GM12875 (cell line): ENCODE data around the gene MYB.
A peak's percentile ranks its signal among the peaks of the same experiment; 100 is the strongest.
"Not testable (repeated sequence)": the region's sequence is repeated elsewhere in the genome, so short reads cannot be mapped to it uniquely, and the experiment has no call there.

ENCODE experiments used
- H3K4me3 ChIP-seq: one replicate; pipeline ENCODE4 v1.5.1; 2011; ENCODE audit warnings: low read depth, low read length, control low read depth
- TF ChIP-seq, protein P1 (sequence below): IDR thresholded peaks from 2 replicates; pipeline ENCODE4 v1.5.1; 2011; ENCODE audit warnings: low read depth, mild to moderate bottlenecking, control low read depth, inconsistent platforms, low read length, moderate library complexity, borderline replicate concordance; ENCODE audit not compliant: insufficient read depth

Gene MYB

GRCh38 chr6:135158397-135158796 lies 22.7 kb upstream of the MYB start:
- TF ChIP-seq, protein P1, sequence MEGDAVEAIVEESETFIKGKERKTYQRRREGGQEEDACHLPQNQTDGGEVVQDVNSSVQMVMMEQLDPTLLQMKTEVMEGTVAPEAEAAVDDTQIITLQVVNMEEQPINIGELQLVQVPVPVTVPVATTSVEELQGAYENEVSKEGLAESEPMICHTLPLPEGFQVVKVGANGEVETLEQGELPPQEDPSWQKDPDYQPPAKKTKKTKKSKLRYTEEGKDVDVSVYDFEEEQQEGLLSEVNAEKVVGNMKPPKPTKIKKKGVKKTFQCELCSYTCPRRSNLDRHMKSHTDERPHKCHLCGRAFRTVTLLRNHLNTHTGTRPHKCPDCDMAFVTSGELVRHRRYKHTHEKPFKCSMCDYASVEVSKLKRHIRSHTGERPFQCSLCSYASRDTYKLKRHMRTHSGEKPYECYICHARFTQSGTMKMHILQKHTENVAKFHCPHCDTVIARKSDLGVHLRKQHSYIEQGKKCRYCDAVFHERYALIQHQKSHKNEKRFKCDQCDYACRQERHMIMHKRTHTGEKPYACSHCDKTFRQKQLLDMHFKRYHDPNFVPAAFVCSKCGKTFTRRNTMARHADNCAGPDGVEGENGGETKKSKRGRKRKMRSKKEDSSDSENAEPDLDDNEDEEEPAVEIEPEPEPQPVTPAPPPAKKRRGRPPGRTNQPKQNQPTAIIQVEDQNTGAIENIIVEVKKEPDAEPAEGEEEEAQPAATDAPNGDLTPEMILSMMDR = no peak
- H3K4me3 ChIP-seq = no peak overlapping the region

- no peak overlapping the region for H3K4me3 ChIP-seq
- TF ChIP-seq, protein P1 = no peak
These were observed 21.6 kb upstream of the MYB start for GRCh38 chr6:135159531-135159930.

GRCh38 chr6:135161411-135162395 lies 19.4 kb upstream of the MYB start:
- TF ChIP-seq, protein P1 = no peak
- H3K4me3 ChIP-seq = no peak overlapping the region

DNA sequence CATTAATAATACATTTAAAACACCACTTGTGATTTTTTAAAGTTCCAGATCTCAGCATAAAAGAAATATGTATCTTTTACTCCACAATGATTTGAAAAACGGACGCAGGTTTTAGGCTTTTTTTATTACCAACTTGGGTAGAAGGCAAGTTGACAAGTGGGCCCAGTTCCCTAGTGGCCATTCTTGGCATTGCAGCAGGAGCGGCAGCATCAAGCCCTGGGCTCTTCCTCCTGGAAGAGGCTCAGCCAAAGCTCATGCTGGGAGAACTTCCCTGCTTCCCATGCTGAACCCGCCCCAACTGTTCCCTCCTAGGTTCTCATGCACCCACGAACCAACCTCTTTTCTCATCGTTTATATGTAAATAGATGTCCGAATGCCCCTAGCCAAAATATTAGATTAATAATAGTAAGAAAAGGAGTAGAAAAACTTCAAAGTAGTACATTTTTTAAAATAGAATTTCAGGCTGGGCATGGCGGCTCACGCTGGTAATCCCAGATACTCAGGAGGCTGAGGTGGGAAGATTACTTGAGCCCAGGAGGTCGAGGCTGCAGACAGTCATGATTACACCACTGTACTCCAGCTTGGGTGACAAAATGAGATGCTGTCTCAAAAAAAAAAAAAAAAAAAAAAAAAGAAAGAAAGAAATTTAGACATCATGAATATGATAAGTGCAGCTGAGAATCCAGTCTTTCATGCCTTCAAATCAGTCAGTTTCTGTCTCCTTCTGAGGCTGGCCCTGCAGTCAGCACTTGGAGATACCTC lies 18.2 kb upstream of the MYB start:
- no peak overlapping the region for H3K4me3 ChIP-seq
- TF ChIP-seq, protein P1 = peak; percentile 92

DNA sequence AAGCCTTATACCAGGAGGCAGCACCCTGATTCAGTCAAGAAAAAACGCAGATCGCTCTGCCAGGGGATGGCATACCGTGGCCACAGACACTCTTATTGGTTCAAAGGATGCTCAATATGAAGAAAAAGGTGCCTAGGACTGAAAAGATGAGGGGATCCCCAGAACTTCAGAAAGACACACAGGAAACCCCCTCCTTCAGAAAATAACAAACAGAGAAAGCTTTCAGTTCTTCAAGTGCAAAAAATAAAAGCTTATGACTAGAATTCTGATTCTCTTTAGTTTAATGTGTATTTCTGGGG lies 17.7 kb upstream of the MYB start:
- H3K4me3 ChIP-seq = no peak overlapping the region
- TF ChIP-seq, protein P1 = no peak

- not testable (repeated sequence) for H3K4me3 ChIP-seq
These were observed 16.7 kb upstream of the MYB start for GRCh38 chr6:135164387-135164786.

GRCh38 chr6:135165031-135165430 lies 16.1 kb upstream of the MYB start:
- H3K4me3 ChIP-seq = no peak overlapping the region
- TF ChIP-seq, protein P1 = no peak
